Fibroblast of upper back skin (primary cell): ENCODE results near the gene CYFIP1.

Experiments used
- DNase-seq: peaks from one replicate; pipeline ENCODE4 v3.0.0-alpha.2; 2013

The CYFIP1 gene

DNA sequence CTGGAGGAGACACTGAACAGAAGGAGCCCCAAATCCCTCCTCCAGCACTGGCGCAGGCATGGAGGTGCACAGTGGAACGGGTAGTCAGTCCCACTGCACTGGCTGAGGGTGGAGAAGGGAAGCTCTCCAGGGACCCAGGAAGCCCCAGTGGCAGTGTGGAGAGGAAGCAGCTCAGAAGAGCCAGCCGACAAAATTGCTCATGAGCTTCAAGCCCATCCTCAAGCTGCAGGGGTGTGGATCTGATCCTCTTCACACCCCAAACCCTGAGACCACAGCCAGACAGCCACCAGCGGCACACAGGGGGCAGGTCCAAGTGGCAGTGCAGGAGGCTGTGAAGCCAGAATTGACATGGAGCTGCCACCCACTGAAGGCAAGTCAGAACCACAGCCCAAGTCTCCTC, 32.1 kb downstream of the CYFIP1 start:
- no peak for DNase-seq

- DNase-seq, result no peak
Measured at GRCh38 chr15:22947101-22948000, 32.8 kb downstream of the CYFIP1 start.

GRCh38 chr15:22945071-22945470, 35.1 kb downstream of the CYFIP1 start:
- DNase-seq, result no peak

DNA sequence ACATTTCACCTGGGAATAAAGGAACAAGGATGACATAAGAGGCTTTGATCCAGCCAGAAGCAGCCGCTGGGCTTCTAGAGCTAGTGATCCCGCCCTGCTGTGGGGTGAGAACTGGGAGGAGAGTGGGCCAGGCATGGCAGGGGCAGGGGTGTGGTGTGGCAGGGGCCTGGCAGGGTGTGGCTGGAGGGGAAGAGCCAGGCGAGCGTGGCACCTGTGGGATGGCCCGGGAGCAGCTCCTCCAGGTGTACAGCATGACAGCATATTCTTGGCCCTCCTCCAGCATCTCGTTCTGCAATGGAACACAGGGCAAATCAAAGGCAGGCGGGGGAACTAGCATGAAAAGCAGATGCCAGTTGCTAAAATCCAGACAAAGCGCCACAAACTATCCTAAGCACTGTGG, 35.5 kb downstream of the CYFIP1 start:
- DNase-seq, result no peak

- DNase-seq, result no peak
Measured at GRCh38 chr15:22942877-22943276, 37.3 kb downstream of the CYFIP1 start.

- DNase-seq, result no peak
Measured at GRCh38 chr15:22942306-22942855, 37.8 kb downstream of the CYFIP1 start.

GRCh38 chr15:22941179-22941578, 39.0 kb downstream of the CYFIP1 start:
- no peak for DNase-seq

DNA sequence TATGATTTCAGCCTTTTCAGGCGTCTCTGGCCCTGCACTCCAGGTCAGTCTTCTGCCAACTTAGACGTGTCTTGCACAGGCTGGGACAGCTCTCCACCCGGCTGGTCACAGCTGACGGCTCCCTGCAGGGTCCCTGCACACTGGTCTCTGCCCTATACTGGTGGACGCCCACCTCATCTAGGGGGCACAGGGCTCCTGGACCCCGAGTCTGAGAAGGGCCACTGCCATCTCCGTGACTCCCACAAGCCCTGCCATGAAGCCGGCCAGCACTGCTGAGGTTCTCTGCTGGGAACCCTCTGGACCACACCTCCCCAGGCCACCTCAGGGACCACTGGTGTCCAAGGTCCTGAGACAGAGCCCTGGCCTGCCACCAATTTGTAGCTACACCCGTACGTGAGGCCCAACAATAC, 40.5 kb downstream of the CYFIP1 start:
- DNase-seq, result no peak

- no peak for DNase-seq
Measured at GRCh38 chr15:22939051-22939450, 41.1 kb downstream of the CYFIP1 start.

DNA sequence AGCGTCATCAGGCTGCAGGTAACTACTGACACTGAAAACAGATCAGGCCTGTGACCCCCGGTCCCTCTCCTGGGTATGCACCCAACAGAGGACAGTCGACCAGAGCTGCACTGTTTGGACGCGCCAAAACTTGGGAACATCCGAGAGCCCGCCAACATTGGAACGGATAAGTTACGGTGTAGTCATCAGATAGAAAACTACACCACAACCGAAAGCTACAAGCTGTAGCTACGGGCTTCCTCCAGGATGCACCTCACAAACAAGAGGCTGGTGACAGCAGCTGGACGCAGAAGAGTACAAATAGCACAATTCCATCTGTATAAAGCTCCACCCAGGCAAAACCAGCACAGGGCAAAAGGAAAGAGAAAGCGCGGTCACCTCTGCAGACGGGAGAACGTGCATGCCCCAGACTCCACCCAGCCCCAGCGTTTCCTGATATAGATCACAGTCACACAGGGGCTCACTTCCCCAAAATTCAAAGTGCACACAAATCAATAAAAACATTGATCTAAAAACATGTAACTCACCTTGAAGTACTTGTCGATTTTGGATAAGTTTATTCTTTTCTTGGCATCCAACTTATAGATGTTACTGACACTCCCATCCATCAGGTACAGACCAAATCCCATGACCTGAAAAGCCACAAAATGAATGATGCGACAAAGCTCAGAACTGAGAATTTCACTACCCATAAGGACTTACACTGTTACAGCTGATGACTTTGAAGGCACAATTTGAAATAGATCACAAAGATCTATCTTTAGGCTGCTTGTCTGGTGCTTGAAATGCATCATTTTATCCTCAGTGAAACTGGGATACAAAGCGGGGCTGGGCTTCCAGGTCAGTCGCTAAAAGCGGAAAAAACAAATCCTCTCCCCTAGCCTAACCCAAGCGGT, 43.3 kb downstream of the CYFIP1 start:
- no peak for DNase-seq

DNA sequence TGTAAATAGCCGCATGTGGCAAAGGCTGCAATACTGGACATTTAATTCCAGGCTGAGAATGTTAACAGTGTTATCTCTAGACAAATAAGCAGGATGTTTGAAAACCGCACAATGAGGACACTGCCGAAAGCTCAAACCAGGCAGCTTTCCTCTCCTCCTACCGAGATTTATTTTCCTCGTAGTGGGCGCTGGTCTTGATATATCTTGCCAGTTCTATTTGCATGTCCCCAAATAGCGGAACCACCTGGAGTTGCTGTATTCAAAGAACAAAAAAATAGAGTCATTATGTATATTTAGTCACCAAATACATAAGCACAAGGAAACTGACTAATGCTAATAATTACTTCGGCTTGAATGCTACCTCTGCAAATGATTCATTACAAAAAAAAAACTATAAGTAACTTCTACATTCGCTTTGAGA, 46.5 kb downstream of the CYFIP1 start:
- DNase-seq, result no peak

GRCh38 chr15:22931784-22932536, 48.2 kb downstream of the CYFIP1 start:
- DNase-seq, result no peak

GRCh38 chr15:22930782-22931484, 49.2 kb downstream of the CYFIP1 start:
- no peak for DNase-seq

- DNase-seq, result no peak
Measured at GRCh38 chr15:22927761-22928160, 52.4 kb downstream of the CYFIP1 start.

- DNase-seq, result no peak
Measured at GRCh38 chr15:22925875-22926274, 54.3 kb downstream of the CYFIP1 start.

- DNase-seq, result no peak
Measured at GRCh38 chr15:22922003-22922402, 58.2 kb downstream of the CYFIP1 start.

GRCh38 chr15:22919171-22919570, 61.0 kb downstream of the CYFIP1 start:
- no peak for DNase-seq

- DNase-seq, result no peak
Measured at GRCh38 chr15:22918596-22919140, 61.5 kb downstream of the CYFIP1 start.

DNA sequence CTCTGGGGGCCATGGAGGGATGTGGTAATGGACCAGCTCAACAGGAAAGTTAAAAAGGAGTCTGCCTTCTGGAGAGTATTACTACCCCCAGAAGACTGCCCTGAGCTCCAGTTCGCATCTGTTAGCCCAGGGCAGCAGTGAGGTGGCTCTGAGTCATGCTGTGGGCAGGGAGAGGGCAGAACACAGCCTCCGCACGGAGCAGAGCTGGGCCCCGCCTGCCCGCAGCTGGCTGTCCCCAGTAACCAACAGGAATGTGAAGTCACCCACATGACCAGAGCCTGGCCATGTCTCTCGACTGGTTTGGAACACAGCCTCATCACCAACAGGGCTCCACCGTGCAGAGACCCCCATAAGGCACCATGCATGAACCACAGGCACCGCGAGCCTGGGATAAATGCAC, 62.1 kb downstream of the CYFIP1 start:
- no peak for DNase-seq

DNA sequence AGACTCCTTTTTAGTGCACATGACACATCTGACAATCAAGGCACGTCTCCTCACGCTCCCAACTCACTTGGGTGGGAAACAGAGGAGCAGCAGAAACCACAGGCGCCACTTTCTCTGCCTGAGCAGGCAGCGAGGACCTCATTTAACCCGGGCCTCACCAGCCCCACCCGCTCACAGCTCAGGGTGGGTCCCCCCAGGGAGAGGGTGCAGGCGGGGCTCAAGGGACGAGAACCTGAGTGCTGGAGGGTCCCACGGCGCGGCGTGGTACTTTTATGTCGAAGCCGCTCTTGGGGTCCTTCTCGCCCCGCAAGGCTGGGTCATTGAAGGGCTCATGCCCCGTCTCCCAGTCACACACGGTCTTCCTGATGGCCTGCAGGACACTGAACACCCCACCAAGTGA, 62.6 kb downstream of the CYFIP1 start:
- no peak for DNase-seq

GRCh38 chr15:22916606-22917350, 63.4 kb downstream of the CYFIP1 start:
- no peak for DNase-seq
